ENCODE data around the gene ARID5A. TPM values are rescaled to one million over a fixed set of nuclear protein-coding genes. Genes with fewer than 3 reads are reported as not detected.

Gene ARID5A
- total and polyA plus RNA-seq, 4 donors = 5.2 to 12.2 (median 9.5) TPM

- Histone ChIP-seq H3K9me3 (ENCODE audit: control insufficient read depth, insufficient read depth, low read length) (no peaks in the 10 kb centered on the region), H3K27me3 (ENCODE audit: control insufficient read depth, insufficient read depth, low read length) (peaks cover 26% of the 10 kb centered on the region), H3K36me3 (ENCODE audit: control insufficient read depth, insufficient read depth, low read length) (no peaks in the 10 kb centered on the region), H3K4me3 (ENCODE audit: low read depth, low read length) (no peak overlapping the region), H3K27ac (ENCODE audit: low read depth, low read length) (no peak overlapping the region), H3K4me1 (ENCODE audit: control insufficient read depth, insufficient read depth, low read length) (peaks cover 23% of the 10 kb centered on the region)
- peak in 1 of 6 donors; percentile 71 for DNase-seq (ENCODE audit: low read depth in 4 of 6, low spot score in 6 of 6)
- WGBS (ENCODE audit: insufficient coverage) = 86% methylated on average over 12 of the region's 15 CpGs
Observed at GRCh38 chr2:96499061-96499960, 37.2 kb upstream of the ARID5A start.

- Histone ChIP-seq H3K4me1 (ENCODE audit: control insufficient read depth, insufficient read depth, low read length) (peaks cover 23% of the 10 kb centered on the region), H3K27ac (ENCODE audit: low read depth, low read length) (no peak overlapping the region), H3K27me3 (ENCODE audit: control insufficient read depth, insufficient read depth, low read length) (peaks cover 26% of the 10 kb centered on the region), H3K4me3 (ENCODE audit: low read depth, low read length) (no peak overlapping the region), H3K9me3 (ENCODE audit: control insufficient read depth, insufficient read depth, low read length) (no peaks in the 10 kb centered on the region), H3K36me3 (ENCODE audit: control insufficient read depth, insufficient read depth, low read length) (no peaks in the 10 kb centered on the region)
- WGBS (ENCODE audit: insufficient coverage) = 10% methylated on average over 46 of the region's 64 CpGs
- DNase-seq (ENCODE audit: low read depth in 4 of 6, low spot score in 6 of 6) = no peak
Observed at GRCh38 chr2:96500385-96501066, 36.0 kb upstream of the ARID5A start.

DNA sequence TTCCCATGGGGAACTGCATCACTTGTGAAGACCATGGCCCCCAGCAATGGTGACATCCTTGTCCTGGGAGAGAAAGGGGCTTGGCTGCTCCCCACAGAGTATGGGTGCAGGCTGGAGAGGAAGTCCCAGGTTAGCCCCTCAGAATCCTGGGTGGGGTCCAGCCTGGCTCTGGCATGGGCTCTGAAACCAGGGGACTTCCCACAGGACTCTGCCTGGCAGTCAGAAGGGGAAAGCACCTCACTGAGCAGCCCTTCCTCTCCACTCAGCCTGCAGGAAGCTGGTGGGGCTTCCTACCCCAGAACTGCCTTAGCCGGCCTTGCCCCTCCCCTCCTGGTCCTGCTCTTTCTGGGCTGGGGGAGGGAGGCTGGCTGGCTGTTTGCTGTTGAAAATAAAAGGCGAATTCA is 35.1 kb upstream of the ARID5A start:
- peaks cover 26% of the 10 kb centered on the region for H3K27me3 ChIP-seq (ENCODE audit: control insufficient read depth, insufficient read depth, low read length)
- no peak overlapping the region for H3K4me3 ChIP-seq (ENCODE audit: low read depth, low read length)
- no CpG with 5 or more reads among the region's 2 CpGs for WGBS (ENCODE audit: insufficient coverage)
- no peak overlapping the region for H3K27ac ChIP-seq (ENCODE audit: low read depth, low read length)
- H3K9me3 ChIP-seq (ENCODE audit: control insufficient read depth, insufficient read depth, low read length) = no peaks in the 10 kb centered on the region
- no peaks in the 10 kb centered on the region for H3K36me3 ChIP-seq (ENCODE audit: control insufficient read depth, insufficient read depth, low read length)
- H3K4me1 ChIP-seq (ENCODE audit: control insufficient read depth, insufficient read depth, low read length) = peaks cover 23% of the 10 kb centered on the region
- no peak for DNase-seq (ENCODE audit: low read depth in 4 of 6, low spot score in 6 of 6)

DNA sequence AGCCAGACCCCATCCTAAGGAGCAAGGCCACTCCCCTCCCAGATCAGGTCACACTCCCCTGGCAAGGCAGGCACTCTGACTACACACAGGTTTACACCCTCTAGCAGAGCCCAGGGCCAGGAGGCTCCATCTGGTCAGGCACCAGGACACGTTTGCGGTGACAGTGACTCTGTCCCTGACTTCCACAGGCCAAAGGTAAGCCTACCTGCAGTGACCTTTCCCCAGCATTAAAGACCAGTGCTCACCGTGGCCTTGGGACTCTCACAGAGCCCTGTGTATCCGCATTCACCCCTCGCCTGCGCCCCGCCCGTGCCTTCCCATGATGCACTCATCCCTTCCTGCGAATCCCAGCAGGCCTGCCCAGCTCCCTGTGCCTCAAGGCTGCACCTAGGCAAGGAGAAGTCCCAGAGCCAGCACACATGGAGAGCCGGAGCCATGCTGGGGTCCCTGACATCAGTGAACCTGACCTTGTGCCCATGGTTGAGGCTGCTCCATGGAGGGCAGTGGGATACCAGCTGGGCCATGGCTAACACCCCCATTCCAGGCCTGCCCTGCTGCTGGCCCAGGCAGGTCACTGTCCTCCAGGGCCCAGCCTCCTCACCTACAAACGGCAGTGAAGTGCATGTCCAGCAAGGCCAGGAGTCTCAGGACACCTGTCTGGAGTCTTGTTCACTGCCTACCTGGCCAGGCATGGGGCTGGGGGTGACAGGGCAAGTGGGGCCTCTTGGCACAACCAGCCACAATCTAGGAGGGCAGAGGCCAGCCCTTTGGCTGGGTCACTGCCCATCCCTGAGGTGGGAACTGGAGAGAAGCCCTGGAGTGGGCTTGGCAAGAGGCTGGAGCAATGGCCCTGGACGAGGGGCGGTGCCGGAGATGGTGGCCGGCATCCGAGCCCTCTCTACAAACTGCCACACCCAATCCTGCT is 34.4 kb upstream of the ARID5A start:
- Histone ChIP-seq H3K27me3 (ENCODE audit: control insufficient read depth, insufficient read depth, low read length) (peaks cover 26% of the 10 kb centered on the region), H3K9me3 (ENCODE audit: control insufficient read depth, insufficient read depth, low read length) (no peaks in the 10 kb centered on the region), H3K27ac (ENCODE audit: low read depth, low read length) (no peak overlapping the region), H3K36me3 (ENCODE audit: control insufficient read depth, insufficient read depth, low read length) (no peaks in the 10 kb centered on the region), H3K4me1 (ENCODE audit: control insufficient read depth, insufficient read depth, low read length) (peaks cover 23% of the 10 kb centered on the region), H3K4me3 (ENCODE audit: low read depth, low read length) (no peak overlapping the region)
- no peak for DNase-seq (ENCODE audit: low read depth in 4 of 6, low spot score in 6 of 6)
- 83% methylated on average over 16 of the region's 16 CpGs for WGBS (ENCODE audit: insufficient coverage)

- Histone ChIP-seq H3K27ac (ENCODE audit: low read depth, low read length) (no peak overlapping the region), H3K9me3 (ENCODE audit: control insufficient read depth, insufficient read depth, low read length) (no peaks in the 10 kb centered on the region), H3K36me3 (ENCODE audit: control insufficient read depth, insufficient read depth, low read length) (no peaks in the 10 kb centered on the region), H3K27me3 (ENCODE audit: control insufficient read depth, insufficient read depth, low read length) (peaks cover 26% of the 10 kb centered on the region), H3K4me3 (ENCODE audit: low read depth, low read length) (no peak overlapping the region), H3K4me1 (ENCODE audit: control insufficient read depth, insufficient read depth, low read length) (peaks cover 26% of the 10 kb centered on the region)
- no peak for DNase-seq (ENCODE audit: low read depth in 4 of 6, low spot score in 6 of 6)
- WGBS (ENCODE audit: insufficient coverage) = 86% methylated on average over 10 of the region's 13 CpGs
Observed at GRCh38 chr2:96502891-96503636, 33.5 kb upstream of the ARID5A start.

- H3K27ac ChIP-seq (ENCODE audit: low read depth, low read length) = no peak overlapping the region
- no peak for DNase-seq (ENCODE audit: low read depth in 4 of 6, low spot score in 6 of 6)
- no peak overlapping the region for H3K4me3 ChIP-seq (ENCODE audit: low read depth, low read length)
- H3K9me3 ChIP-seq (ENCODE audit: control insufficient read depth, insufficient read depth, low read length) = no peaks in the 10 kb centered on the region
- no peaks in the 10 kb centered on the region for H3K36me3 ChIP-seq (ENCODE audit: control insufficient read depth, insufficient read depth, low read length)
- H3K4me1 ChIP-seq (ENCODE audit: control insufficient read depth, insufficient read depth, low read length) = peaks cover 32% of the 10 kb centered on the region
- WGBS (ENCODE audit: insufficient coverage) = 86% methylated on average over 11 of the region's 12 CpGs
- H3K27me3 ChIP-seq (ENCODE audit: control insufficient read depth, insufficient read depth, low read length) = peaks cover 26% of the 10 kb centered on the region
Observed at GRCh38 chr2:96503637-96504243, 32.8 kb upstream of the ARID5A start.

GRCh38 chr2:96505231-96505889 is 31.2 kb upstream of the ARID5A start, which contains the start of gene NEURL3:
Gene NEURL3, minus strand, starts transcription at chr2:96505357. Its CDS starts 71 bp downstream, at chr2:96505286.
- H3K36me3 ChIP-seq (ENCODE audit: control insufficient read depth, insufficient read depth, low read length) = no peaks in the 10 kb centered on the region
- peaks cover 15% of the 10 kb centered on the region for H3K27me3 ChIP-seq (ENCODE audit: control insufficient read depth, insufficient read depth, low read length)
- 85% methylated on average over 9 of the region's 9 CpGs for WGBS (ENCODE audit: insufficient coverage)
- H3K4me1 ChIP-seq (ENCODE audit: control insufficient read depth, insufficient read depth, low read length) = peaks cover 41% of the 10 kb centered on the region
- no peak for DNase-seq (ENCODE audit: low read depth in 4 of 6, low spot score in 6 of 6)
- H3K9me3 ChIP-seq (ENCODE audit: control insufficient read depth, insufficient read depth, low read length) = no peaks in the 10 kb centered on the region
- H3K27ac ChIP-seq (ENCODE audit: low read depth, low read length) = no peak within 1 kb of the TSS
- H3K4me3 ChIP-seq (ENCODE audit: low read depth, low read length) = no peak within 1 kb of the TSS
